Endothelial cell of umbilical vein (primary cell): ENCODE results near the gene LRWD1.

Source experiments
- EZH2 ChIP-seq: IDR thresholded peaks from 2 replicates; pipeline ENCODE4 v1.6.1; 2012; ENCODE audit warnings: borderline replicate concordance, low read depth, mild to moderate bottlenecking, moderate library complexity, low read length, inconsistent platforms; ENCODE audit not compliant: severe bottlenecking
- FOS ChIP-seq: IDR thresholded peaks from 2 replicates; pipeline ENCODE4 v1.6.1; 2011; ENCODE audit warnings: mild to moderate bottlenecking, low read length, moderate library complexity, borderline replicate concordance; ENCODE audit not compliant: insufficient read depth
- JUN ChIP-seq: IDR thresholded peaks from 2 replicates; pipeline ENCODE4 v1.6.1; 2011; ENCODE audit warnings: borderline replicate concordance, low read depth; ENCODE audit not compliant: insufficient read length, insufficient read depth
- POLR2A ChIP-seq: IDR thresholded peaks from 2 replicates; pipeline ENCODE4 v1.6.1; 2012; ENCODE audit warnings: low read depth, mild to moderate bottlenecking, control low read depth, low read length
- TF ChIP-seq, protein P1 (sequence below), 2 donors: IDR thresholded peaks; 1 replicate in 1 of 2; 2 replicates in 1 of 2; pipeline ENCODE4 v1.5.1; 2011; ENCODE audit warnings: low read length in 2 of 2, mild to moderate bottlenecking in 2 of 2, moderate library complexity in 2 of 2, control low read depth in 1 of 2, inconsistent platforms in 1 of 2, low read depth in 1 of 2; ENCODE audit not compliant: insufficient read depth in 1 of 2; ENCODE audit errors: extremely low read depth in 1 of 2
- TF ChIP-seq, protein P2 (sequence below): IDR thresholded peaks from 2 replicates; pipeline ENCODE4 v1.6.1; 2011; ENCODE audit not compliant: insufficient read depth, insufficient read length

DNA sequence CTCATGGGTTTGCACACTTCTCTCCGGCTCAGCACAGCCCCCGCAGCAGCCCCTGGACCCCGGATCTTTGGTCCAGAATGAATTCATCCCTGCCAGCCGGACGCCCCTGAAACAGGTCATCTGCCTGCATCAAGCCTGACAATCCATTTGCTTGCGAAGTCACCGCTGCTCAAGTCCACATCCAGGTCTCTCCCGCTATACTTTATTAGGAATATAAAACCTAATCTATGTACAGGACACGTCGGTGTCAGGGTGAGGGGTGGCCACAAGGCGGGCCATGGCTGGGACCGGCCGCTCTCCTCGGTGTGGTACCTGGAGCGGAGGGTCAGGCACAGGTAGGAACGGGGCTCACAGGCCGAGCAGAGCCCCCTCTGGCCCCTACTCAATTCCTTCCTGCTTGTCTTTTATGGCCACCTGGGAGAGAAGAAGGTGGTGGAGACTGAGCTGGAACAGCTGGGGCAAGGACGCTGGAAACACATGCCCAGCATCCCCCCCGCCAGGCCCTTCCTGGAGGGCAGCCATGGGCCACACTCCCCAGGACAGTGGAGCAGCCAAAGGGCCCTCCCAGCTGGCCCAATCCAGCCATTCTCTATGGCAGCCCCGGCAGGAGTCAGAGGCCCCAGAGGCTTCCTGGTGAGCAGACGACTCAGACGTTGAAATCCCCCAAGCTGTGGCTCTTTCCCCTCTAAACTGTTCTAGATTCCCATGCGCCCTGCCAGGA, 8.6 kb downstream of the LRWD1 start:
- TF ChIP-seq, protein P1, sequence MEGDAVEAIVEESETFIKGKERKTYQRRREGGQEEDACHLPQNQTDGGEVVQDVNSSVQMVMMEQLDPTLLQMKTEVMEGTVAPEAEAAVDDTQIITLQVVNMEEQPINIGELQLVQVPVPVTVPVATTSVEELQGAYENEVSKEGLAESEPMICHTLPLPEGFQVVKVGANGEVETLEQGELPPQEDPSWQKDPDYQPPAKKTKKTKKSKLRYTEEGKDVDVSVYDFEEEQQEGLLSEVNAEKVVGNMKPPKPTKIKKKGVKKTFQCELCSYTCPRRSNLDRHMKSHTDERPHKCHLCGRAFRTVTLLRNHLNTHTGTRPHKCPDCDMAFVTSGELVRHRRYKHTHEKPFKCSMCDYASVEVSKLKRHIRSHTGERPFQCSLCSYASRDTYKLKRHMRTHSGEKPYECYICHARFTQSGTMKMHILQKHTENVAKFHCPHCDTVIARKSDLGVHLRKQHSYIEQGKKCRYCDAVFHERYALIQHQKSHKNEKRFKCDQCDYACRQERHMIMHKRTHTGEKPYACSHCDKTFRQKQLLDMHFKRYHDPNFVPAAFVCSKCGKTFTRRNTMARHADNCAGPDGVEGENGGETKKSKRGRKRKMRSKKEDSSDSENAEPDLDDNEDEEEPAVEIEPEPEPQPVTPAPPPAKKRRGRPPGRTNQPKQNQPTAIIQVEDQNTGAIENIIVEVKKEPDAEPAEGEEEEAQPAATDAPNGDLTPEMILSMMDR (IDR thresholded peaks at IDR 0.05; ENCODE audit: extremely low read depth in 1 of 2, insufficient read depth in 1 of 2, low read depth in 1 of 2, low read length in 2 of 2), result no peak
- no peak for TF ChIP-seq POLR2A
- TF ChIP-seq EZH2, result no peak
- TF ChIP-seq, protein P2, sequence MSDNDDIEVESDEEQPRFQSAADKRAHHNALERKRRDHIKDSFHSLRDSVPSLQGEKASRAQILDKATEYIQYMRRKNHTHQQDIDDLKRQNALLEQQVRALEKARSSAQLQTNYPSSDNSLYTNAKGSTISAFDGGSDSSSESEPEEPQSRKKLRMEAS, result no peak
- no peak for TF ChIP-seq JUN
- TF ChIP-seq FOS, result no peak
